Tibial artery (tissue), 4 donors: ENCODE measurements around the gene C11orf52.

Experiments
- DNase-seq, 2 donors: peaks; one replicate each; pipeline ENCODE4 v3.0.0-alpha.2; 2019
- H3K27ac ChIP-seq, 2 donors: fragments of 200-600 bp; sonication (generic) in 1 of 2; 1 replicate in 1 of 2; 2 replicates in 1 of 2; pipeline ENCODE4 v1.5.1; 2018 to 2019; ENCODE audit warnings: mild to moderate bottlenecking in 1 of 2
- H3K27me3 ChIP-seq, 2 donors: fragments of 200-600 bp; sonication (generic) in 1 of 2; one replicate each; pipeline versions ENCODE4 v1.5.1 to v1.6.0; 2016 to 2019
- H3K36me3 ChIP-seq, 3 donors: fragments of 200-600 bp; sonication (generic) in 2 of 3; one replicate each; pipeline ENCODE4 v1.5.1; 2016 to 2019; ENCODE audit warnings: mild to moderate bottlenecking in 2 of 3
- H3K4me1 ChIP-seq, 4 donors: fragments of 200-600 bp; sonication (generic) in 2 of 4; 1 replicate in 3 of 4; 2 replicates in 1 of 4; pipeline ENCODE4 v1.5.1; 2016 to 2019
- H3K4me3 ChIP-seq, 2 donors: fragments of 200-600 bp; sonication (generic) in 1 of 2; 1 replicate in 1 of 2; 2 replicates in 1 of 2; pipeline ENCODE4 v1.5.1; 2018 to 2019; ENCODE audit warnings: mild to moderate bottlenecking in 2 of 2
- H3K9me3 ChIP-seq, 3 donors: fragments of 200-600 bp; sonication (generic) in 1 of 3; one replicate each; pipeline ENCODE4 v1.5.1; 2016 to 2019
- intact Hi-C: fragments of 100-400 bp; cut with DNase I; formaldehyde crosslinking; loops from one replicate; pipeline ENCODE4 v1.15.0; 2023; ENCODE audit warnings: low total_unique reads
- TF ChIP-seq, protein P1 (sequence below), 2 experiments: fragments of 200-600 bp in 1 of 2; fragments of 450-650 bp in 1 of 2; IDR thresholded peaks; one replicate each; pipeline ENCODE4 v1.5.1; 2017 to 2019; ENCODE audit warnings: antibody characterized with exemption in 2 of 2, mild to moderate bottlenecking in 1 of 2, moderate library complexity in 1 of 2

C11orf52 gene

GRCh38 chr11:111938687-111939160 lies 20.0 kb downstream of the C11orf52 start:
- DNase-seq = no peak
- TF ChIP-seq, protein P1, sequence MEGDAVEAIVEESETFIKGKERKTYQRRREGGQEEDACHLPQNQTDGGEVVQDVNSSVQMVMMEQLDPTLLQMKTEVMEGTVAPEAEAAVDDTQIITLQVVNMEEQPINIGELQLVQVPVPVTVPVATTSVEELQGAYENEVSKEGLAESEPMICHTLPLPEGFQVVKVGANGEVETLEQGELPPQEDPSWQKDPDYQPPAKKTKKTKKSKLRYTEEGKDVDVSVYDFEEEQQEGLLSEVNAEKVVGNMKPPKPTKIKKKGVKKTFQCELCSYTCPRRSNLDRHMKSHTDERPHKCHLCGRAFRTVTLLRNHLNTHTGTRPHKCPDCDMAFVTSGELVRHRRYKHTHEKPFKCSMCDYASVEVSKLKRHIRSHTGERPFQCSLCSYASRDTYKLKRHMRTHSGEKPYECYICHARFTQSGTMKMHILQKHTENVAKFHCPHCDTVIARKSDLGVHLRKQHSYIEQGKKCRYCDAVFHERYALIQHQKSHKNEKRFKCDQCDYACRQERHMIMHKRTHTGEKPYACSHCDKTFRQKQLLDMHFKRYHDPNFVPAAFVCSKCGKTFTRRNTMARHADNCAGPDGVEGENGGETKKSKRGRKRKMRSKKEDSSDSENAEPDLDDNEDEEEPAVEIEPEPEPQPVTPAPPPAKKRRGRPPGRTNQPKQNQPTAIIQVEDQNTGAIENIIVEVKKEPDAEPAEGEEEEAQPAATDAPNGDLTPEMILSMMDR (IDR thresholded peaks at IDR 0.05) = no peak
- H3K36me3 ChIP-seq = no peaks in the 10 kb centered on the region
- H3K27ac ChIP-seq = peak overlapping the region; percentile 51 to 76
- no peaks in the 10 kb centered on the region for H3K9me3 ChIP-seq
- H3K4me3 ChIP-seq = peak overlapping the region in 1 of 2 donors; percentile 9
- no peaks in the 10 kb centered on the region for H3K27me3 ChIP-seq
- intact Hi-C loops = loop anchor here (10.0 kb wide), 1 partner anchor 136 kb away; the partner anchor contains the start of genes NKAPD1 and PIH1D2
- H3K4me1 ChIP-seq = peaks cover 0 to 32% (median 19%) of the 10 kb centered on the region in 4 donors

GRCh38 chr11:111939836-111940604 lies 21.3 kb downstream of the C11orf52 start:
- intact Hi-C loops = loop anchor here (10.0 kb wide), 1 partner anchor 135 kb away; the partner anchor contains the start of genes NKAPD1 and PIH1D2
- Histone ChIP-seq H3K27me3 (no peaks in the 10 kb centered on the region), H3K27ac (peak overlapping the region; percentile 3 to 76), H3K4me1 (peaks cover 0 to 45% (median 28%) of the 10 kb centered on the region in 4 donors), H3K9me3 (no peaks in the 10 kb centered on the region), H3K36me3 (no peaks in the 10 kb centered on the region), H3K4me3 (no peak overlapping the region)
- DNase-seq = no peak
- TF ChIP-seq, protein P1 (IDR thresholded peaks at IDR 0.05) = no peak

GRCh38 chr11:111941963-111942362 lies 23.2 kb downstream of the C11orf52 start:
- TF ChIP-seq, protein P1 (IDR thresholded peaks at IDR 0.05) = no peak
- Histone ChIP-seq H3K4me3 (no peak overlapping the region), H3K9me3 (no peaks in the 10 kb centered on the region), H3K27ac (peak overlapping the region in 1 of 2 donors; percentile 18), H3K27me3 (no peaks in the 10 kb centered on the region), H3K36me3 (no peaks in the 10 kb centered on the region), H3K4me1 (peaks cover 0 to 50% (median 27%) of the 10 kb centered on the region in 4 donors)
- no peak for DNase-seq
- intact Hi-C loops = no loop called here

DNA sequence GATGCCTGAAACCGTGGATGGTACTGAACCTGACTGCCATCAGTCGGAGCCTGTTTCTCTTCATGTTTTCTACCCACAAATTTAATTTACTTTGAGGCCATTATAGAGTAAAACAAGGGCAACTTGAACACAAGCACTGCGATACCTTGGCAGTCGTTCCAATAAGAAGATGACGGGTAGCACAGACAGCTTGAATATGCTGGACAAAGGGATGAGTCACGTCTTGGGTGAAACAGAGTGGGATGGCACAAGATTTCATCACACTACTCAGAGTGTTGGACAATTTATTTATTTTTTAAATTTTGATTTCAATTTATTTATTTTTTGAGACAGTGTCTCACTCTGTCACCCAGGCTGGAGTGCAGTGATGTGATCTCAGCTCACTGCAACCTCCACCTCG lies 24.1 kb downstream of the C11orf52 start:
- intact Hi-C loops = no loop called here
- TF ChIP-seq, protein P1 (IDR thresholded peaks at IDR 0.05) = no peak
- H3K36me3 ChIP-seq = no peaks in the 10 kb centered on the region
- H3K4me3 ChIP-seq = no peak overlapping the region
- H3K4me1 ChIP-seq = peaks cover 0 to 45% (median 23%) of the 10 kb centered on the region in 4 donors
- no peak for DNase-seq
- H3K27ac ChIP-seq = peak overlapping the region; percentile 8 to 72
- no peaks in the 10 kb centered on the region for H3K9me3 ChIP-seq
- no peaks in the 10 kb centered on the region for H3K27me3 ChIP-seq

DNA sequence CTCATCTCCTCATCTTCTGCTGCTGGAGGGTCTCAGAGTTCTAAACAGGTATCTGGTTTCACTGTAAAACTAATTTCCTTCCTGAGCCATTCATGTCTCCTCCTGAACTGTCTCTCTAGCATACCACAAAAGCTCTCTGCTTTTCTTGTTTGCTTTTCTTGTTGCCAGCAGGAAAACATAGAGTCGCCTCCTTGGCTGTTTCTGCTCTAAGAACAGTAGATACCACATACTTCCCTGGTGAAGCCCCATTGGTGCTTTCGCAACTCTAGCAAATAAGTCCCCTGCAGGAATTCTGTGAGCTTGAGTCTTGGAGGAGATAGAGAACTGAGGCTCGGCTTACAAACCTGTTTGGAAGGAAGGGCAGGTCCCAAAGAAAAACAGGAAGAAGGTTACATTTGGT lies 25.4 kb downstream of the C11orf52 start:
- Histone ChIP-seq H3K27me3 (no peaks in the 10 kb centered on the region), H3K27ac (peak overlapping the region; percentile 69 to 72), H3K36me3 (no peaks in the 10 kb centered on the region), H3K4me1 (peaks cover 0 to 35% (median 20%) of the 10 kb centered on the region in 4 donors), H3K4me3 (peak overlapping the region; percentile 1 to 6), H3K9me3 (no peaks in the 10 kb centered on the region)
- DNase-seq = no peak
- intact Hi-C loops = no loop called here
- TF ChIP-seq, protein P1 (IDR thresholded peaks at IDR 0.05) = no peak
